ENCODE data around the gene HPSE2.

DNA sequence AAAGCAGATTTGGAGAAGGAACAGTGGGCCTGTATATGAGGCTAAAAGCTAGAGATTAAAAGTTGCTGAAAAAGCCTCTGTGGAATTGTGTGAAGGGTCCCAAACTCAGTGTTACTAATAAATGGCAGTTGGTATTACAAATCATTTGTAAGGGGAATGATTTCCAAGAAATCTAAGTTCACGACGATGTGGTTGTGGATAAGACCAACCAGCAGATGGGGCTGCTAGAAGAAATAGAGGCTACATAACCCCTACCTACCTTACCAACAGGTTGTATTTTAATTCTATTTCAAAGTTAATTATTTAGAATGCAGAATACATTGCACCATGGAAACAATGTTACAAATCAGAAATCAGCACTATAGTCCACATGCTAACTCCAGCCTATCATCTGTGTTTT lies 377.1 kb downstream of the HPSE2 start:
- TF ChIP-seq, protein P1, sequence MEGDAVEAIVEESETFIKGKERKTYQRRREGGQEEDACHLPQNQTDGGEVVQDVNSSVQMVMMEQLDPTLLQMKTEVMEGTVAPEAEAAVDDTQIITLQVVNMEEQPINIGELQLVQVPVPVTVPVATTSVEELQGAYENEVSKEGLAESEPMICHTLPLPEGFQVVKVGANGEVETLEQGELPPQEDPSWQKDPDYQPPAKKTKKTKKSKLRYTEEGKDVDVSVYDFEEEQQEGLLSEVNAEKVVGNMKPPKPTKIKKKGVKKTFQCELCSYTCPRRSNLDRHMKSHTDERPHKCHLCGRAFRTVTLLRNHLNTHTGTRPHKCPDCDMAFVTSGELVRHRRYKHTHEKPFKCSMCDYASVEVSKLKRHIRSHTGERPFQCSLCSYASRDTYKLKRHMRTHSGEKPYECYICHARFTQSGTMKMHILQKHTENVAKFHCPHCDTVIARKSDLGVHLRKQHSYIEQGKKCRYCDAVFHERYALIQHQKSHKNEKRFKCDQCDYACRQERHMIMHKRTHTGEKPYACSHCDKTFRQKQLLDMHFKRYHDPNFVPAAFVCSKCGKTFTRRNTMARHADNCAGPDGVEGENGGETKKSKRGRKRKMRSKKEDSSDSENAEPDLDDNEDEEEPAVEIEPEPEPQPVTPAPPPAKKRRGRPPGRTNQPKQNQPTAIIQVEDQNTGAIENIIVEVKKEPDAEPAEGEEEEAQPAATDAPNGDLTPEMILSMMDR (IDR thresholded peaks at IDR 0.05; ENCODE audit: insufficient read depth, low read length, poor library complexity, severe bottlenecking): peak; percentile 11
- no peak for TF ChIP-seq EZH2phosphoT487 (conservative IDR thresholded peaks at IDR 0.05; ENCODE audit: low read length)
